ES-I3 (cell line): ENCODE data around the gene LSM2.

ENCODE experiments used
- H3K36me3 ChIP-seq: 2 replicates; pipeline ENCODE4 v1.6.1; 2013; ENCODE audit warnings: mild to moderate bottlenecking, low read length, control low read depth, moderate library complexity; ENCODE audit not compliant: insufficient read depth
- H3K4me1 ChIP-seq: 2 replicates; pipeline ENCODE4 v1.6.1; 2013; ENCODE audit warnings: mild to moderate bottlenecking, control low read depth, low read length; ENCODE audit not compliant: insufficient read depth
- H3K9ac ChIP-seq: 2 replicates; pipeline ENCODE4 v1.6.1; 2013; ENCODE audit warnings: low read depth, mild to moderate bottlenecking, low read length, moderate library complexity
- H3K9me3 ChIP-seq: 2 replicates; pipeline ENCODE4 v1.6.1; 2013; ENCODE audit warnings: mild to moderate bottlenecking, low read length, moderate library complexity; ENCODE audit not compliant: control insufficient read depth, insufficient read depth

The LSM2 gene

DNA sequence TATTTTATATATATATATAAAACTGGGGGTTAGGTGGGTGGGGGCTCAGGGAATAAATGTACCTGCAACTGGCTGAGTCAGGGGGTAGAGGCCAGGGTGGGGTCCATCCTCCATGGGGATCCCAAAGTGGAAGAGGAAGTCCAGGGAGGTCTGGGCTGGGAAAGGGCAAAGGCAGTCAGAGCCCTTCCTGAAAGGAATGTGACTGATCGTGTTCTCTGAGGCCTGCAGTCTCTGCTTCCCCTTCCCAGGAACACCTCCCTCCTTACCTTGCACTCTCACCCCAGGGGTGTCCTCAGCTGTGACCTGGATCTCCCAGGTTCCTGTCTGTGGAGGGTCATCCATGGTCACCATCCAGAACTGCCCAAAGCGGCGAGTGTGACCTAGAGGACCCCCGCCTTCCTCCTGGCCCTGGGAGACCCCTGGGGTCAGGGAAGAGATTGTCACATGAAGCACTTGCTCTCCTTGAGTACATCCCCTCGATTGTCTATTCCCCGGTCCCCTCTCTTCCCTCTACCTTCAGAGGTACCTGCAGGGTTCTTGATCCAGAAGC is 39.6 kb downstream of the LSM2 start:
- H3K4me1 ChIP-seq: peaks cover 6% of the 10 kb centered on the region
- H3K36me3 ChIP-seq: no peaks in the 10 kb centered on the region; the same call in 1 of the 2 replicates
- no peak overlapping the region for H3K9ac ChIP-seq
- H3K9me3 ChIP-seq: no peaks in the 10 kb centered on the region

- no peaks in the 10 kb centered on the region for H3K9me3 ChIP-seq
- H3K36me3 ChIP-seq: no peaks in the 10 kb centered on the region; the same call in 1 of the 2 replicates
- H3K4me1 ChIP-seq: peaks cover 6% of the 10 kb centered on the region
- peak overlapping the region; percentile 49; the same call in 1 of the 2 replicates for H3K9ac ChIP-seq
These were observed 40.6 kb downstream of the LSM2 start for GRCh38 chr6:31765910-31766794.

DNA sequence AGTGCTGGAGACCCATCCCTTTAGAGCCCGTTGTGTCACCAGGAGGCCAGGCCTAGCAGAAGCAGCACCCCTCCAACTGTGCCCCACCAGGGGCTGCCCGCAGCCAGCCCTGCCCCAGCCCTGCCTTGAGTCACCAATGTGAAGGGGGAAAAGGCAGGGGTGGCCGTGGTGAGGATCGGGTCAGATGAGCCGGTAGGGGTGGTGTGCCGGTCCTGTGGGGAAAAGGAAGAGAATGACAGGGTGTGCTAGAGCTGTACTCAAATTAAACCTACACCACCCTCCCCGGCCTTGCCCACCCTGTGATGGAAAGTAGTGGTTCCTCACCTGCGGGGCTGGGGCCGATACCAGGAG is 41.2 kb downstream of the LSM2 start:
- Histone ChIP-seq H3K36me3 (peaks cover under 1% of the 10 kb centered on the region; the same call in 1 of the 2 replicates), H3K9ac (peak overlapping the region; percentile 49; the same call in 1 of the 2 replicates), H3K4me1 (peaks cover 6% of the 10 kb centered on the region), H3K9me3 (no peaks in the 10 kb centered on the region)

DNA sequence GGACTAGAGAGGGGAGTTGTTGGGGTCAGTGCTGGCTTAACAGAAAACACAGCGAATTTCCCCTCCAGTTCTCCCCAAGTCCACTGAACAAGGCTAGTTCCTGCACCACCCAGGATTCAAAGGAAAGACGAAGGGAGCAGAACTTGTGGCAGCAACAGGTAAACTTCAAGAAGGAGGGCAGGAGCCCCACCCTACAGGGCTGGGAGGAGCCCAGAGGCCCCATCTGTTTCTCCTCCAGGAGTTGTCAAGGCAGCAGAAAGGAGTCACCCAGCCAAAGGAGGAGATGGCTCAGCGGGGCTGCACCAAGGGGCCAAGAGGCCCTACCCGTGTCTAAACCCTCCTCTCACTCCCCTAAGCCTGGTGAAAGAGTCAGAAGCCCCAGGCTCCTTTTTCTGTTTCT is 42.6 kb downstream of the LSM2 start:
- peaks cover 6% of the 10 kb centered on the region for H3K4me1 ChIP-seq
- no peak overlapping the region for H3K9ac ChIP-seq
- H3K36me3 ChIP-seq: peaks cover 5% of the 10 kb centered on the region; the same call in 1 of the 2 replicates
- H3K9me3 ChIP-seq: no peaks in the 10 kb centered on the region

DNA sequence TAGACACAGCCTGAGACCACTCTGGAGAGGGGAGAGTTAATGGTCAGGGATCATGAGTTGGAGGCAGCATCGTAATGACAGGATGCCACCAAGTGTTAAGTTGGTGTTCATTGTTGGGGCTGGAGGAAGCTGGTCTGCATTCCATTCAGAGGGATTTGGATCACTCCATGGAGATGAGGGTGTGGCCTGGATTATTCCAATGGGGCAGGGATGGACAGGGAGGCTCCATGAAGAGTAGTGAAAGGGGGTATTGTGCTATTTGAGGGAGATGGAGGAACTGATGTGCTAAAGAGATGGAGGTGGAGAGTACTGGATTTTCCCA is 43.2 kb downstream of the LSM2 start:
- H3K4me1 ChIP-seq: peaks cover 6% of the 10 kb centered on the region
- peaks cover 5% of the 10 kb centered on the region; the same call in 1 of the 2 replicates for H3K36me3 ChIP-seq
- no peaks in the 10 kb centered on the region for H3K9me3 ChIP-seq
- H3K9ac ChIP-seq: no peak overlapping the region

DNA sequence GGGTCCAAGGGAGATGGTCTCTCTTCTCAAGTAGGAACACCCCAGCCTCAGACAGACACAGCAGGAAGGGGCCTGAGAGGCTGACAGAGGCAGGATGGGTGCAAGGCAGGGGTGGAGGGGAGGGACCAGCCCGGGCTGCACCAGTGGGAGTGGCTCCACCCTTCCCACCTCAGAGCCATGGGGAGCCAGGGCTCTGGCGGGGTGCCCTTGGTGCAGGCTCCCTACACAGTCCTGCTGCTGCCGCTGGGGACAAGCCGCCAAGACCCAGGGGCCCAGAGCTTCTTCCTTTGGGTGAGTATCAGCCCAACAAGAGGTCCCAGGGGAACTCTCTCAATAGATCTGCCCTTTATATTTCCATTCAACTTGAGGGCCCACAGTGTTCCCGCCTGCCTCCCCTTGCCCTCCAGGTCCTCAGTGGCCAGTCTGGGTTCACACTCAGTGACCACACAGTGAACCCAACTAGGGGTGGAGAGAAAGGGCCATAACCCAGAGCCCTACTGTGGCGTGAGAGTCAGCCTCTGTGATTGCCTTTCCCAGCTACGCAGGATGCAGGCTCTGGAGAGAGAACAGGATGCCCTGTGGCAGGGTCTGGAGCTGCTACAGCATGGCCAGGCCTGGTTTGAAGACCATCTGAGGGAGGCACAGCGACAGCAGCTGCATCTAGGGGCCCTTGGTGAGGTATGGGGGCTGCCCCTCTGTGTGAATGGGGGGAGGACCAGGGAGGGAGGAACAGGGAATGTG is 43.7 kb downstream of the LSM2 start:
- Histone ChIP-seq H3K9me3 (no peaks in the 10 kb centered on the region), H3K36me3 (peaks cover 5% of the 10 kb centered on the region; the same call in 1 of the 2 replicates), H3K9ac (no peak overlapping the region), H3K4me1 (peaks cover 6% of the 10 kb centered on the region)

DNA sequence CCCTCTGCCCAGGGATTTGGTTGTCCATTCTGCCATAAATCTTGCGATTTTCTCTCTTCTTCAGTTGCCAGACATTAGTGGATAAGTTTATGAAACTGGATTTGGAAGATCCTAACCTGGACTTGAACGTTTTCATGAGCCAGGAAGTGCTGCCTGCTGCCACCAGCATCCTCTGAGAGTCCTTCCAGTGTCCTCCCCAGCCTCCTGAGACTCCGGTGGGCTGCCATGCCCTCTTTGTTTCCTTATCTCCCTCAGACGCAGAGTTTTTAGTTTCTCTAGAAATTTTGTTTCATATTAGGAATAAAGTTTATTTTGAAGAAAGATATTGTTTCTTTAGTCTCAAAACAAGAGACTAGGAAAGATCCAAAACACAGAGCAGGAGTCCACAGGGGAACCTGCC is 44.4 kb downstream of the LSM2 start, which contains the start of gene SAPCD1:
TSS of gene SAPCD1 (plus strand) at position 301 of the 400 bp plus-strand sequence. CDS start 399 bp downstream, outside the sequence.
- H3K4me1 ChIP-seq: peaks cover 6% of the 10 kb centered on the region
- peaks cover 5% of the 10 kb centered on the region; the same call in 1 of the 2 replicates for H3K36me3 ChIP-seq
- no peaks in the 10 kb centered on the region for H3K9me3 ChIP-seq
- no peak within 1 kb of the TSS for H3K9ac ChIP-seq

DNA sequence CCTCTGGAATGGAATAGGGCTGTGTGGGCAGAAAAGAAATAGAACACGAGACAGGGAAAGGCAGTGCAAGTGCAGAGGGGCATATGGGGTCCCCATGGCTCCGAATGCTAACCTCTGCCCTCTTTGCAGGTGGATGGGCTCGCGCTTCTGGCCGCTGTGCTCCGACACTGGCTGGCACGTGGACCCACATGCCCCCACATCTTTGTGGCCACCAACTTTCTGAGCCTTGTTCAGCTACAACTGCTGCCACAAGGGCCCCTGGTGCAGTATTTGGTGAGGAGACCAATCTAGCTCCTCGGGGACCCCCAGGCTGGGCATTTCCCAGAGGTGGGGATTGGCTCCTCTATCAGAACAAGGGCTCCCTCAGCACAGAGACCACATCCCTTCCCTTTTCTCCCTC is 45.4 kb downstream of the LSM2 start:
- Histone ChIP-seq H3K9me3 (no peaks in the 10 kb centered on the region), H3K4me1 (peaks cover 6% of the 10 kb centered on the region), H3K9ac (no peak overlapping the region), H3K36me3 (peaks cover 5% of the 10 kb centered on the region; the same call in 1 of the 2 replicates)

GRCh38 chr6:31760790-31761189 is 46.0 kb downstream of the LSM2 start:
- H3K9me3 ChIP-seq: no peaks in the 10 kb centered on the region
- no peak overlapping the region for H3K9ac ChIP-seq
- peaks cover 6% of the 10 kb centered on the region for H3K4me1 ChIP-seq
- H3K36me3 ChIP-seq: peaks cover 5% of the 10 kb centered on the region; the same call in 1 of the 2 replicates

GRCh38 chr6:31758281-31758680 is 48.5 kb downstream of the LSM2 start:
- H3K4me1 ChIP-seq: peaks cover 4% of the 10 kb centered on the region
- H3K36me3 ChIP-seq: peaks cover 5% of the 10 kb centered on the region; the same call in 1 of the 2 replicates
- no peaks in the 10 kb centered on the region for H3K9me3 ChIP-seq
- no peak overlapping the region for H3K9ac ChIP-seq

DNA sequence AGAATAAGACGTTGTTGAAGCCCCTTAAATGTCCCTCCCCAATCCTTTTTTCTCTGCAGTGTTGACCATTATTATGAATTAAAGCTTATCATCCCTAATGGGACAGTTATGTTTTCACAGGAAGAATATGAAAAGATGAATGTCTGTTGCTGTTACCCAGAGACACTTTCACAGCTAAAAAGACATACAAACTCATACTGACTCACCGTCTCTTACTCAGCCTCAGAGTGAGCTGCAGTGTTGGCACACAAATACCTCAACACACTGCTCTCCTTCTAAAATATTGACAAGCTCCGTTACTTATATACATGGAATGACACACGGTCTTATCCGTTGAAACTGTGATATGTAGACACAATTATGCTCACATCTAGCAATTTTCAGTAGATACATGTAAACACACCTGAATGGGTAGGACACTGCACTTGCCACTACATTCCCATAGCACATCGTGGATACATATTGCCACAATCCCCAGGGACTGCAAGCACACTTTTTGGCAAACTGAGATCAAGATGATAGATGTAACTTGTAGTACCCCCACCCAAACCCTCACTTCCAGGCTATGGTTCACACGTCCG is 53.9 kb downstream of the LSM2 start:
- Histone ChIP-seq H3K36me3 (no peaks in the 10 kb centered on the region; the same call in 1 of the 2 replicates), H3K9ac (no peak overlapping the region), H3K4me1 (no peaks in the 10 kb centered on the region), H3K9me3 (no peaks in the 10 kb centered on the region)

DNA sequence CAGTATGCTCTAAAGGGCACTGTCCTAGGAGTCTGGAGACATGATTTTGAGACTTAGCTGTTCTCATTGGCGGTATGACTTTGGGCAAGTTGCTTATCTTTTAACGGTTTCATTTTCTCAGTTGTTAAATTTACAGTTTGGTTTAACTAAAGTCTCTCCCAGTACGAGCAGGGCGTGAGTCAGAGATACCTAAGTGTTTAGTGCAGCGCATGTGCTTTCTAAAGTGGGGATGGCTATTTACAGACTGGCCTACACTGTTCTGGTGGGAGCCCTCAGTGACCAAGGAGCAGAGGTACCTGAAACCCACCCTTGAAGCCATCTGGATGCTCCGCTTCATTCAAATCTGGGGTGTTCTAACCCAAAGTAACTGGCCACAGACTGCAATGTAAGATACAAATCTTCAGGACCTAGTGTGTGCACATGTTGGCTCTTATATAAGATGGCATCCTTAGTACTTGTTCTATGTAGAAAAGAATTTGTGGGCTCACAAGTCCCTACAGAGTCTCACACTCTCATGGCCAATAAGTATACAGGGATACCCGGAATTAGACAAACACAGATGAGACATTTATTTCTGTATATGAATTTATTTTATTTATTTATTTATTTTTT is 56.2 kb downstream of the LSM2 start:
- H3K36me3 ChIP-seq: peaks cover 5% of the 10 kb centered on the region
- no peaks in the 10 kb centered on the region for H3K4me1 ChIP-seq
- H3K9me3 ChIP-seq: no peaks in the 10 kb centered on the region
- H3K9ac ChIP-seq: no peak overlapping the region

GRCh38 chr6:31749301-31750036 is 57.3 kb downstream of the LSM2 start:
- H3K36me3 ChIP-seq: peaks cover 7% of the 10 kb centered on the region
- H3K9ac ChIP-seq: no peak overlapping the region
- H3K4me1 ChIP-seq: no peaks in the 10 kb centered on the region
- no peaks in the 10 kb centered on the region for H3K9me3 ChIP-seq
